ENCODE measurements around the gene CIZ1.

DNA sequence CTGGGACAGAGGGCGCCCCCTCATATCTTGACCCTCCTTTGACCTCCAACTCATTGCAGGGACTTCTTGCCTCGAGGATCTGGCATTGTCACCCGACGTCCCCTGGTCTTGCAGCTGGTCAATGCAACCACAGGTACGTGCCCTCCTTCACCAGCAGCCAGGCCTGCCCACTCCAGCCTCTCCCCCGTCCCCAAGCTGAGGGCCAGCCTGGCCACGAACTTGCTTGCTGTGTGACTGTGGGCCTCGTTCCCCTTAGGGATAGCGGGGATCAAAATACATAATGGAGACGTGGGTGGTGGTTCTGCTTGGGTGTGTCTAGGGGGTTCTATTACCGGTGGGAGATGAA, 26.8 kb upstream of the CIZ1 start:
- TF ChIP-seq EZH2 (IDR thresholded peaks at IDR 0.05; ENCODE audit: insufficient read depth, poor library complexity, severe bottlenecking) (no peak), EZH2phosphoT487 (IDR thresholded peaks at IDR 0.05; ENCODE audit: insufficient read depth, low read depth) (no peak)
